Epithelial cell of esophagus (primary cell): ENCODE measurements around the gene VIPR2.

ENCODE experiments used
- DNase-seq: peaks from one replicate; pipeline ENCODE4 v3.0.0; 2010; ENCODE audit warnings: low read depth
- H3K4me3 ChIP-seq: 2 replicates; pipeline ENCODE4 v1.5.1; 2011; ENCODE audit warnings: mild to moderate bottlenecking, low read length, control low read depth
- TF ChIP-seq, protein P1 (sequence below): IDR thresholded peaks from 2 replicates; pipeline ENCODE4 v1.5.1; 2011; ENCODE audit warnings: low read depth, mild to moderate bottlenecking, low read length, control low read depth, inconsistent platforms; ENCODE audit not compliant: insufficient read depth; ENCODE audit errors: missing control alignments

The VIPR2 gene

DNA sequence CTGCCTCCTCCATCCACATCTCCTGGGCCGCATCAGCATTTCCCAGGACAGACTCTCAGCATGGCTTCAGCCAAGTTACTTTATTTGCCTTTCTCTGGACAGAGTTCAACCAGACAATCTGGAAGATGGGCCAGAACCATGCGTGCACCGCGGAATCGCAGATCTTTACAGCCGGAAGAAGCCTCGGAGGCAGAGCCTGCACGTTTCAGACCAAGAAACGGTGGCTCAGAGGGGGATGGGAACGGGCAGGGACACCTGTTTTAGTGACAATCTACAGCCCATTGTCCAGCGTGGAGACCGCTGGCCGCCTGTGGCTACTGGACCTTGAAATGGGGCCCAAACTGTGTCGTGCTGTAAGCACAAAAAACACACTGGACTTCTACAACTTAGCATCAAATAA lies 3.5 kb downstream of the VIPR2 start:
- TF ChIP-seq, protein P1, sequence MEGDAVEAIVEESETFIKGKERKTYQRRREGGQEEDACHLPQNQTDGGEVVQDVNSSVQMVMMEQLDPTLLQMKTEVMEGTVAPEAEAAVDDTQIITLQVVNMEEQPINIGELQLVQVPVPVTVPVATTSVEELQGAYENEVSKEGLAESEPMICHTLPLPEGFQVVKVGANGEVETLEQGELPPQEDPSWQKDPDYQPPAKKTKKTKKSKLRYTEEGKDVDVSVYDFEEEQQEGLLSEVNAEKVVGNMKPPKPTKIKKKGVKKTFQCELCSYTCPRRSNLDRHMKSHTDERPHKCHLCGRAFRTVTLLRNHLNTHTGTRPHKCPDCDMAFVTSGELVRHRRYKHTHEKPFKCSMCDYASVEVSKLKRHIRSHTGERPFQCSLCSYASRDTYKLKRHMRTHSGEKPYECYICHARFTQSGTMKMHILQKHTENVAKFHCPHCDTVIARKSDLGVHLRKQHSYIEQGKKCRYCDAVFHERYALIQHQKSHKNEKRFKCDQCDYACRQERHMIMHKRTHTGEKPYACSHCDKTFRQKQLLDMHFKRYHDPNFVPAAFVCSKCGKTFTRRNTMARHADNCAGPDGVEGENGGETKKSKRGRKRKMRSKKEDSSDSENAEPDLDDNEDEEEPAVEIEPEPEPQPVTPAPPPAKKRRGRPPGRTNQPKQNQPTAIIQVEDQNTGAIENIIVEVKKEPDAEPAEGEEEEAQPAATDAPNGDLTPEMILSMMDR, result no peak
- H3K4me3 ChIP-seq, result no peak overlapping the region
- no peak for DNase-seq

DNA sequence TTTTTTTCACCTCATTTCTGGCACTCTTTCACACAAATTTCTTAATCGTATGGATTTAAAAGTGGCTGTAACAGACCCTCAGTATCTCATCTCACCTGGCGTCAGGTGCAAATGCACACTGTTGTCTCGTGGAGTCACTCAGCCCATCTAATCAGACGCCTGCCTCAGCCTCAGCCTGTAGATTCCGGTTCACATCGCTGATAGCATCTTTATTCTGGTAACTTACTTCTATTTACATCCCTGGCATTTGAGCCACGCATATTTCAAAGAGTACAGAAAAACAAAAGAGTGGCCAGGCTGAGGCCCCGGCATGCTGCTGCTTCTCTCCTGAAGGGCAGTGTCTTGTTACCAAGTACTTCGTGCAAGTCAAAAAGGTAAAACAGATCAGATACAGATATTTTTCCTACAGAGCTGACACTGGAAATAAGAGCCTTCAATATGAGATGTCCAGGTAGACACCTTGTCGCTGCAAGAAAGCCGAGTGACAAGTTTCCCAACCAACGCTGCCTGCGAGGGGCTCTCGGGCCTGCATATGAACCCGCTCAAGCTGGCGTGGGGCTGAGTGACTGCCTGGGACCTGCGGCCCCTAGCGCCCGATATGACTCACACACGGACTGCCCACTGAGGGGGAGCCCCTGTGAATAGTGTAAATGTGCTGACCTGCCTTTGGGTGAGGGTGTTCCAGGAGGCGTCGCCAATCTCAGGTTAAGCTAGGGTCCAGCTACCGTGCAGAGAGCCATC lies 4.3 kb downstream of the VIPR2 start:
- H3K4me3 ChIP-seq, result no peak overlapping the region
- no peak for DNase-seq
- TF ChIP-seq, protein P1, result no peak

DNA sequence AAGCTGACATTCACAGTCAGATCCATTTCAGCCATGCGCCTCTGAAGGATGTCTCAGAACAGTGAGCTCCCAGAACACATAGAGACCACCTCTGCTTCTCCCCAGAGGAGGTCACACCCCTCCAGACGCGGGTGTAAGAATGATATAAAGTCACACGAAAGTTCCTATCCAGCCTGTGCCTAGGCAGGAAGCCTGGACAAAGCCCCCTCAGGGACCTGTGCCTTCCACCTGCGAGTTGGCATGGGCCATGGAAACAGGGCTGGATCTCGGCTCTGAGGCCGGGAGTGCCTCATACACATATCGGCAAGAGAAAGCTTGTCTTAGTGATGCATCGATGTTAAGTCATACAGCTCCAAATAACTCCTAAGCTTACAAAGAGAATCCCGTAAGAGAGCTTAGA lies 5.0 kb downstream of the VIPR2 start:
- H3K4me3 ChIP-seq, result no peak overlapping the region
- TF ChIP-seq, protein P1, result no peak
- DNase-seq, result no peak

DNA sequence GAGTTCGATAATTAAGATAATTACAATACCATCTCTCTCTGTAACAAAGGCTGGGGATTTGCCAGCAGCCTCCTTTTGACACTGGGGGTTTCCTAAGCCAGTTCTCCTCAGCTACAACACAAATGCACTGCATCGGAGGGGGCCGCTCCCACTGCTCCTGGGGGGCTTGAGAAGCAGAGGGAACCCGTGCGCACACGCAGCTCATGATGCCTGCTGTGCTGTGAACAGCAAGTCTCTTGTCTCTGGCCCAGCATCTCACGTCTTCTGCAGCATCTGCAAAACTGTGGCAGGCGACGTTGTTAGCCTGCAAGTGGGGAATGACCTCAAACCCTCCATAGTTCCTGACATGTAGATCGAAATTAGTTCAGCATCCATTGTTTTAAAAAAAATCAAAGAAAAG lies 5.5 kb downstream of the VIPR2 start:
- TF ChIP-seq, protein P1, result no peak
- DNase-seq, result no peak
- H3K4me3 ChIP-seq, result no peak overlapping the region

DNA sequence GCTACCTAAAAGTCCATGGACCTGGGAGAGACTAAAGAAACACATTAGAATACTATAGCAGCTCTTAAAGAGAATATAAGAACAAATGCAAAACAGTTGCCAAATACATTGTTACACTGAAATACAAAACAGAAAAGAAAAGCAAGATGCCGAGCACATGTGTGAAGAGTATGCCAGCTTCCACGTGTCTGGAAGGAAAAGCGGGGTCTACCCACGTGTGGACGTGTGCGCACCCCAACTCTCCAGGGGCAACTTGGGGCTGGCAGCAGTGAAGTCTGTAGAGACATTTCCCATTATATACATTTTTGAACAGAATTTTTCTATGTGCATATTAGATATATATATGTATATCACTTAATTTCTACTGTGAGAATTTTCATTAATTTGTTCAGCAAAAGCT lies 6.2 kb downstream of the VIPR2 start:
- DNase-seq, result no peak
- TF ChIP-seq, protein P1, result no peak
- no peak overlapping the region for H3K4me3 ChIP-seq

DNA sequence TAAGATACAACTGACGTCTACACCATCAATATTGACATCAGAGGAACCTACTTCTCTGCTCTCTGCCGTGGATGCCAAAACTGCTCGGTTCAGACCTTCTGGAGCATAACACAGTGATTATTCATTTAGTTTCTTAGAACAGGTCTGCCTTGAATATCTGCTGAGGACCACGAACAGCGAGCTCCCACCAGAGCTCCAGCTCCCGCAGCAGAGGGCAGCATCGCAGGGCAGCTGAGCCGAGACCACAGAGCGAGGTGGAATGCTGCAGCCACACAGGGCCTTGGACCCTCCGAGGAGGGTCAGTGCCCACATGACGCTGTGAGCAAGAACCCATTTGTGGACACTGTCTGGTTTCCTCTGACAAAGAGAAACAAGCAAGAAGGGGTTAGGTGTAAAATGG lies 6.8 kb downstream of the VIPR2 start:
- H3K4me3 ChIP-seq, result no peak overlapping the region
- TF ChIP-seq, protein P1, result no peak
- no peak for DNase-seq

DNA sequence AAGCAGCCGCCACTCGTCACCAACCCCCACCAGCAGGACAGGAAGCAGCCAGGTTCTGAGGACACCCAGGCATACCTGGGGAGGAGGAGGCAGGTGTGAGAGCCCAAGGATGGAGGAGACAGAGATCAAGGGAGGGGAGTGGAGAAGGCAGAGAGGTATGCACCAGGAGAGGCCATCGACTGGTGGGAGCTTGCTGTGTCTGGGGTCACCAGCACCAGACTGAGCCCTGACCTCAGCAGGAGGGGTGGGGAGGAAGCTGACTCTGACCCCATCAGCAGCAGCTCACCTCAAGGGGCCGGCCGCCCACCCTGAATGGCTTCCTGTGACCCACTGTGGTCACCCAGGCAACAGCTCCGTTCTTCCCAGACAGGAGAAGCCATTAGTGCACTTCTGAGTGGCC lies 7.8 kb downstream of the VIPR2 start:
- TF ChIP-seq, protein P1, result no peak
- DNase-seq, result no peak
- H3K4me3 ChIP-seq, result no peak overlapping the region
